ENCODE measurements around the gene CROCC. TPM values are rescaled to one million over a fixed set of nuclear protein-coding genes. Genes with fewer than 3 reads are reported as not detected.
A peak's percentile ranks its signal among the peaks of the same experiment; 100 is the strongest.
"Not testable (repeated sequence)": the region's sequence is repeated elsewhere in the genome, so short reads cannot be mapped to it uniquely, and the experiment has no call there.

The CROCC gene
- total RNA-seq, 4 donors from 2014 or later: 19.5 to 63.8 (median 23.3) TPM

- peak overlapping the region; percentile 43 for H3K4me3 ChIP-seq (ENCODE audit: low read depth, poor library complexity, severe bottlenecking)
- WGBS, 2 donors: 5 to 7% methylated on average over 12 of the region's 12 CpGs
- TF ChIP-seq POLR2A (IDR thresholded peaks at IDR 0.05): peak in 1 of 2 donors; percentile 85
- no peak for TF ChIP-seq CTCF (IDR thresholded peaks at IDR 0.05)
- intact Hi-C loops (cut with DNase I; ENCODE audit: low total_unique reads): no loop called here
- peak in 1 of 2 donors; percentile 86 for DNase-seq (ENCODE audit: low spot score in 2 of 2)
Observed at GRCh38 chr1:16905110-16905867, 16.4 kb upstream of the CROCC start.

- H3K4me3 ChIP-seq (ENCODE audit: low read depth, poor library complexity, severe bottlenecking): no peak overlapping the region
- WGBS, 2 donors: 88 to 90% methylated on average over 11 of the region's 11 CpGs
- DNase-seq (ENCODE audit: low spot score in 2 of 2): peak in 1 of 2 donors; percentile 74
- intact Hi-C loops (cut with DNase I; ENCODE audit: low total_unique reads): no loop called here
- no peak for TF ChIP-seq CTCF (IDR thresholded peaks at IDR 0.05)
- no peak for TF ChIP-seq POLR2A (IDR thresholded peaks at IDR 0.05)
Observed at GRCh38 chr1:16905868-16906702, 15.6 kb upstream of the CROCC start.

- TF ChIP-seq CTCF (IDR thresholded peaks at IDR 0.05): no peak
- TF ChIP-seq POLR2A (IDR thresholded peaks at IDR 0.05): no peak
- no peak overlapping the region for H3K4me3 ChIP-seq (ENCODE audit: low read depth, poor library complexity, severe bottlenecking)
- 90 to 95% methylated on average over 4 of the region's 4 CpGs for WGBS, 2 donors
- intact Hi-C loops (cut with DNase I; ENCODE audit: low total_unique reads): no loop called here
- peak in 1 of 2 donors; percentile 83 for DNase-seq (ENCODE audit: low spot score in 2 of 2)
Observed at GRCh38 chr1:16906873-16907272, 14.9 kb upstream of the CROCC start.

- intact Hi-C loops (cut with DNase I; ENCODE audit: low total_unique reads): no loop called here
- WGBS, 2 donors: 86 to 90% methylated on average over 15 of the region's 15 CpGs
Observed at GRCh38 chr1:16907870-16908758, 13.6 kb upstream of the CROCC start.

GRCh38 chr1:16911851-16912721, 9.6 kb upstream of the CROCC start:
- intact Hi-C loops (cut with DNase I; ENCODE audit: low total_unique reads); DNase-seq (ENCODE audit: low spot score in 2 of 2); H3K4me3 ChIP-seq (ENCODE audit: low read depth, poor library complexity, severe bottlenecking): not testable (repeated sequence)
- 88 to 89% methylated on average over 8 of the region's 8 CpGs for WGBS, 2 donors

More at GRCh38 chr1:16907870-16908758, 13.6 kb upstream of the CROCC start:
- peak in 1 of 2 donors; percentile 82 for DNase-seq (ENCODE audit: low spot score in 2 of 2)
- H3K4me3 ChIP-seq (ENCODE audit: low read depth, poor library complexity, severe bottlenecking): no peak overlapping the region
- TF ChIP-seq POLR2A (IDR thresholded peaks at IDR 0.05) (no peak), CTCF (IDR thresholded peaks at IDR 0.05) (no peak)

- H3K4me3 ChIP-seq (ENCODE audit: low read depth, poor library complexity, severe bottlenecking); intact Hi-C loops (cut with DNase I; ENCODE audit: low total_unique reads); DNase-seq (ENCODE audit: low spot score in 2 of 2): not testable (repeated sequence)
- 71 to 72% methylated on average over 8 of the region's 8 CpGs for WGBS, 2 donors
Observed at GRCh38 chr1:16912742-16913141, 9.0 kb upstream of the CROCC start.

All from lower leg skin (tissue), 4 donors.